ENCODE measurements around the gene WDFY2.

DNA sequence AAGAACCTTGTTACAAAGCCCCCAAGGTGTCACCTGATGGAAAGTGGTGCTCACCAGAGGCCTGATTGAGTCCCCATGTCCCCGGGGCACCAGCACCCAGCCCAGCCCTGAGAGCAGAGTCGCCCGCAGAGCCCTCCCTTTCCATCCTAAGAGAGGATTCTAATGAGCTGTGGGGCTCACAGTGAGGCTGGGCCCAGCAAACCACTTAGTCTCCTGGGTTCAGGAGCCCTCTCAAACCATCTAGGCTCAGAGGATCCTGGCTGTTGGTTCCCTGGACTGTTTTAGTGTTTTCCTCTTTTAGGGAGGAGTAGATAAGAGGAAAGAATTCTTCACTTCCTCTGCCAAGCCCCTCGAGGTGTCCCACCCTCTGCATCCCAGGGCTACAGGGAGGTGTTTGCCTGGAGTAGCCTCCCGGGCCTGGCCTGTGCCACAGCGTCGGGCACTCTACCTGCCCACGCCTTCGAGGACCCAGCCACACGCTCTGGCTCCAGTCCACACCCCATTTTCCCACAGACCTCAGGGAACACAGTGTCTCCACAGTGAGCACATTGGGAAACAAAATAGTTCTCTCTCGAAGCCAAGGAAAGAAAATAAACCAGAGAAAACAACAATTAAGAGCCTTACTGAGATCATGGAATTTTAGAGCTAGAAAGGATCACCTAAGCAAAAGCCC lies 185.3 kb downstream of the WDFY2 start:
- TF ChIP-seq, protein P1, sequence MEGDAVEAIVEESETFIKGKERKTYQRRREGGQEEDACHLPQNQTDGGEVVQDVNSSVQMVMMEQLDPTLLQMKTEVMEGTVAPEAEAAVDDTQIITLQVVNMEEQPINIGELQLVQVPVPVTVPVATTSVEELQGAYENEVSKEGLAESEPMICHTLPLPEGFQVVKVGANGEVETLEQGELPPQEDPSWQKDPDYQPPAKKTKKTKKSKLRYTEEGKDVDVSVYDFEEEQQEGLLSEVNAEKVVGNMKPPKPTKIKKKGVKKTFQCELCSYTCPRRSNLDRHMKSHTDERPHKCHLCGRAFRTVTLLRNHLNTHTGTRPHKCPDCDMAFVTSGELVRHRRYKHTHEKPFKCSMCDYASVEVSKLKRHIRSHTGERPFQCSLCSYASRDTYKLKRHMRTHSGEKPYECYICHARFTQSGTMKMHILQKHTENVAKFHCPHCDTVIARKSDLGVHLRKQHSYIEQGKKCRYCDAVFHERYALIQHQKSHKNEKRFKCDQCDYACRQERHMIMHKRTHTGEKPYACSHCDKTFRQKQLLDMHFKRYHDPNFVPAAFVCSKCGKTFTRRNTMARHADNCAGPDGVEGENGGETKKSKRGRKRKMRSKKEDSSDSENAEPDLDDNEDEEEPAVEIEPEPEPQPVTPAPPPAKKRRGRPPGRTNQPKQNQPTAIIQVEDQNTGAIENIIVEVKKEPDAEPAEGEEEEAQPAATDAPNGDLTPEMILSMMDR (CRISPR knock-in tag; IDR thresholded peaks at IDR 0.05) = no peak
- TF ChIP-seq MTA3 (CRISPR knock-in tag; IDR thresholded peaks at IDR 0.05) (no peak), RAD21 (CRISPR knock-in tag; IDR thresholded peaks at IDR 0.05) (no peak)
- TF ChIP-seq, protein P2, sequence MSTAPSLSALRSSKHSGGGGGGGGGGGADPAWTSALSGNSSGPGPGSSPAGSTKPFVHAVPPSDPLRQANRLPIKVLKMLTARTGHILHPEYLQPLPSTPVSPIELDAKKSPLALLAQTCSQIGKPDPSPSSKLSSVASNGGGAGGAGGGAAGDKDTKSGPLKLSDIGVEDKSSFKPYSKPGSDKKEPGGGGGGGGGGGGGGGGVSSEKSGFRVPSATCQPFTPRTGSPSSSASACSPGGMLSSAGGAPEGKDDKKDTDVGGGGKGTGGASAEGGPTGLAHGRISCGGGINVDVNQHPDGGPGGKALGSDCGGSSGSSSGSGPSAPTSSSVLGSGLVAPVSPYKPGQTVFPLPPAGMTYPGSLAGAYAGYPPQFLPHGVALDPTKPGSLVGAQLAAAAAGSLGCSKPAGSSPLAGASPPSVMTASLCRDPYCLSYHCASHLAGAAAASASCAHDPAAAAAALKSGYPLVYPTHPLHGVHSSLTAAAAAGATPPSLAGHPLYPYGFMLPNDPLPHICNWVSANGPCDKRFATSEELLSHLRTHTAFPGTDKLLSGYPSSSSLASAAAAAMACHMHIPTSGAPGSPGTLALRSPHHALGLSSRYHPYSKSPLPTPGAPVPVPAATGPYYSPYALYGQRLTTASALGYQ (CRISPR knock-in tag; IDR thresholded peaks at IDR 0.05) = no peak

Data from HepG2 (cell line).